ENCODE data around the gene MISP3.
A peak's percentile ranks its signal among the peaks of the same experiment; 100 is the strongest.

The MISP3 gene

DNA sequence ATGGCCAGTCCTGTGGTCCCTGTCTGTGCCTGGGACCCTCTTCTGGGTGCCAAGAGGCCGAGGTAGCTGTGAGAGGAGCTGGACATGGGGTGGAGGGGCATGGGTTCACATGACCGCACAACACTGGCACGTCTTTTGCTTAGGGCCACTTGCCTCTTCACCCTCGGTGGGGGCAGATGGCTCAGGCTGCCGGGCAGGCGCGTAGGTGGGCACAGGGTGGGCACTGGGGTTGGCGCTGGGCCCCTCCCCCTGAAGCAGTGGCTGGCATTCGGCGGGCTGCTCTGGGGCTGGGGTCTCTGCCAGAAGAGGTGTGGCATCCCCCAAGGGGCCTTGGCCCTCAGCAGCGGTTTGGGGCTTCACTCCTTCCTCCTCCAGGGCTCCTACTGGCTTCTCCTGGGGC, 19.1 kb upstream of the MISP3 start:
- no peak for DNase-seq (ENCODE audit: low read depth in 2 of 2)

DNA sequence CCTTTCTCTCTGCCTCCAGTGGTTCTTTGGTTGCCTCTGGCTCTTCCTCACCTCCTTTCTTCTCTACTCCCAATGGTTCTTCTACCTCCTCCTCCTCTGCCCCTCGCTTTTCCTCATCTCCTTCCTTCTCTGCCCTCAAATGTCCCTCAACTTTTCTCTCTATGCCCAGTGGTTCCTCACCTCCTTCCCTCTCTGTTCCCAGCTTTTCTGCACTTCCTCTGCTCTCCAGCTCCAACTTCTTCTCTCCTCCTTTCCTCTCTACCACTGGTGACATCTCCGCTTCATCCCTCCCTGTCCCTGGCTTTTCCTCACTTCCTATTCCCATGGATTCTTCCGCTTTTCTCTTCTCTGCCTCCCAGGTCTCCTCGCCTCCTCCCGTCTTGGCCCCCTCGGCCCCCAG, 18.5 kb upstream of the MISP3 start:
- no peak for DNase-seq (ENCODE audit: low read depth in 2 of 2)

DNA sequence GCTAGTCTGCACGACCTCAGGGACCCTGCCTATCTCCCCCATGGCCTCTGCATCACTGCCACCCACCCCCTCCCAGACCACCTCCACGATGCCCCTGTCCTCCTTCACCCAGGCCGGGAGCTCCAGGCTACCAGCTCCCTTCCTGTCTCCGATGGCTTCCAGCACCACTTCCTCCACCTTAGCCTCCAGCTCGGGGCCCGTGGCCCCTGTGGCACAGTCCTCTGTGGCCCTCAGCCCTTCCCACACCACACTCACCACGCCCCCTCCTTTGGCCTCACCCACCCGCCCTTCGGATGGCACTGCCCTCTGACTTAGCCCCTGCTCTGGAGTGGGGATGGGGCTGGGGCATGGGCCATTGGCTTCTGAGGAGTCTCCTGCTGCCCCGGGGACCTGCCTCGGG, 17.9 kb upstream of the MISP3 start:
- no peak for DNase-seq (ENCODE audit: low read depth in 2 of 2)

DNA sequence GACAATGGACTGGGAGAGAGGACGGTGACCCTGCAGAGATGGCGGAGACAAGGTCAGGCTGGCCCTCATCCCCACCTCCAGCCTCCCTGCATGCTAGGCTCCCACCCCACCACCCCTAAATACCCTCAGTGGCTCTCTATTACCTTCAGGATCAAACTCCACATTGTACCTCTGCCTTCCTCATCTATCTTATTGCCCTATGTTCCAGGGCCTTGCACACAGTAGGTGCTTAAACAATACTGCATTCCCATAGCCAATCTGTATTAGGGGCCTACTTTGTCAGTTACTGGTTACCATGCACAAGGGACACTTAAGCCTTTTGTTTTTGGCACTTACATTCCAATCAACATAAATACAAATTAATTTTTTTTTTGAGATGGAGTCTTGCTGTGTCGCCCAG, 17.2 kb upstream of the MISP3 start:
- DNase-seq (ENCODE audit: low read depth in 2 of 2): no peak

DNA sequence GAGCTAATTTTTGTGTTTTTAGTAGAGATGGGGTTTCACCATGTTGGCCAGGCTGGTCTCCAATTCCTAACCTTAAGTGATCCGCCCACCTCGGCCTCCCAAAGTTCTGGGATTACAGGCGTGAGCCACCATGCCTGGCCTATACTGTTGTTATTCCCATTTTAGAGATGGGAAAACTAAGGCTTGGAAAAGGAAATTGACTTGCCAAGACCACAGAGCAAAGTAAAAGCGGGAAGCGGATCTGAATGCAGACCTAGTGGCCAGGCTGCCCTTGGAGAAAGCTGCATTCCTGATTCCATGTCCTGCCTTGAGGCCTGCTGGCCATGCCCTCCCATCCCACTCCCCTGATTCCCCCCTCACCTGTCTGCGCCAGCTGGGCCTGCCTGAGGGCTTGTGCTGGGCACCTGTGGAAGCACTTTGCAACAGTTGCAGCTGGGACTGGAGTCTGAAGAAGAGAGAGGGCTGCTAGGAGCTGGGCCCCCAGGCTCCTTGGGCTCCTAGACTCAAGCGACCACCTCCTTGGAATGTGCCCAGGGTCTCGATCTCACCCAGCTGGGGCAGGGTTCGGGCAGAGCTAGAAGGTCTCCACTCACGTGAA, 16.4 kb upstream of the MISP3 start:
- DNase-seq (ENCODE audit: low read depth in 2 of 2): no peak

DNA sequence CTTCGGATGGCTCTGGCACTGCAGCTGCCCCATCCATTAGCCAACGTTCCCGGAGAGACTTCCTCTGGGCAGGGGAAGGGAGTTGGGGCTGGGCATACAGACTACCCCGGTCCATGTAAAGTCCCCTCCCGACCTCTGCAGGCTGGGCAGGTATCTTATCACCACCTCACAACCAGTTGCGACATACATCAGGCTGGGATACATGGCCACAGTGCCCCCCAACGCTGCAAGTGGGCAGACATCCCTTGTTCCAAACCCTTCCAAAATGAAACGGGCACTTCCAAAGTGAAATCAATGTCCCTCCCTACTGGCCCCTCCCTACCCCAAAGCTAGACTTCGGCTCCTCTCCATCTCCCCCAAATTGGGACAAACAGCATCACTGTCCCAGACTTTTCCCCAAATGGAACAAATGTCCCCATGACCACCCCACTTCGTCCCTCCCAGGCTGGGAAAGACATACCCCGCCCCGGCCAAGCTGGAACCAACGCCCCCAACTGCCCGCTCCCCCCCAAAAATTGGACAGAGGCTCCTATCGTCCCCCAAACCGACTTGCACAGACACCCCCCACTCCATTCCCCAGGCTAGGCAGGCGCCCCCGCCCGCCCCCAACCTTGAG, 15.7 kb upstream of the MISP3 start:
- DNase-seq (ENCODE audit: low read depth in 2 of 2): no peak

DNA sequence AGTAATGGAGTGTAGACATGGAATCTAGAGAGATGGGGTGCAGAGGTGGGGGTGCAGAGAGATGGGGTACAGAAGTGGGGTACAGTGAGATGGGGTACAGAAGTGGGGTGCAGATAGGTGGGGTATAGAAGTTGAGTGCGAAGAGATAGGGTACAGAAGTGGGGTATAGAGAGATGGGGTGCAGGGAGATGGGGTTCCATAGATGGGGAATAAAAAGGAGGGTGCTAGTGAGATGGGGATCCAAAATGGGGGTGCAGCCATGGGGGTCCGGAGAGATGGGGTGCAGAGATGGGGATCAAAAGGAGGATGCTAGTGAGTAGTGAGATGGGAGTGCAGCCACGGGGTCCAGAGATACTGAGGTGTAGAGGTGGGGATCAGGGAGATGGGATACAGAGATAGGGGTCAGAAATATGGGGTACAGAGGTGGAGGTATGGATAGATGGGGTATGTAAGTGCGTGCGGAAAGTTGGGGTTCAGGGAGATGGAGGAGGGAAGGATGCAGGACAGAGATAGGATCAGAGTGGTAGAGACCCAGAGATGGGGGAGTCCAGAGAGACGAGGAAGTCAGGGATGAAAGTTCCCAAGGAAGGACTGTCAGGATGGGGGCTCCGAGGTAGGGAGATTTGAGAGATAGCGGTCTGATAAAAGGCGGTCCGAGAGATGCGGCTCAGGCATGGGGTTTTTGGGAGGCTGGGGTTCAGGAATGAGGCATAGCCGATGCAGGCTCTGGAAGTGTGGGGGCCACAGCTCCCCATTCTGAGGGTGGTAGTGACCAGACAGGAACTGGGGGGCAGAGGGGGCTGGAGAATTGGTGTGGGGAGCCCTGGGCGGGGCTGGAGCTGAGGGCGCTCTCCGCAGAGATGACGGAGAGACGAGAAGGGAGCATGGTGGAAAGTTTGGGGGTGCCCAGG, 14.1 kb upstream of the MISP3 start:
- no peak for DNase-seq (ENCODE audit: low read depth in 2 of 2)

DNA sequence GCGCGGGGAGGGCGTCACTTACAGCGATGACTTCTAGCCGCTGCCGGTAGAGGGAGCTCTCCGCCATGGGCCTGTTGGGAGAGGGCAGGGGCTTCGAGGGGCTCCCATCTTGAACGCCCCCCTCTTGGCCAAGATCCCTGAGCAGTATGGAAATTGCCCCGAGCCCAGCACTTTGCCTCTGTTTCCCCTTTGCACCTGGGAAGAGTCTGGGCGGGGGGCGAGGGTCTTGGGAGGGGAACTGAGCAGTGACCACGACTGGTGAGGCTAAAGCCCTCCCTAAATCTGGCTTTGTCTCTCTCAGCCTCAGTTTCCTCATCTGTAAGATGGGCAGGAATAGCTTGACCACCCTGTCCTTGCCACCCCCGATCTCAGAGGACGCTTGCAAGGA, 13.5 kb upstream of the MISP3 start:
- DNase-seq (ENCODE audit: low read depth in 2 of 2): no peak

DNA sequence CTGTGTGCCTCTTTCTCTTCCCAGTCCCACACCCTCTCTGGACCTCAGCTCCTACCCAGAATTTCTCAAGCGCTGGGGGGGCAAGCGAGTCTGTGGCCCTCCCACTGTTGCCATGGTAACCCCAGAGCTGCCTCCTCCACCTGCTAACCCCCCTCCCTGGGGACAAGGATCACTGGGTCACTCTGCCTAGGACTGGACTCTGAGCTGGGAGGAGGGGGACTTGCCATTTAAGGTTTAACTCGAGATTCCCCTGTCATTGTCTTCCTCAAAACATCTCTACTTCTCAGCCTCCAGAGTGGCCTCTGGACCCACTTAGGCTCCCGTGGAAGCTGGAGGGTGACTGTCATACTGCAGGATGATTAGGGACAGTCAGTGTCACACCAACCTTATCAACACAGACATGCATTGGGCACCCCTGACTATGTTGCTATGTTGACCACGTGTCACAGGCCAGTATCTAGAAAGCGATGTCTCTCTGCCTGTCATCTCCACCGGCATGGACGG, 12.9 kb upstream of the MISP3 start:
- no peak for DNase-seq (ENCODE audit: low read depth in 2 of 2)

DNA sequence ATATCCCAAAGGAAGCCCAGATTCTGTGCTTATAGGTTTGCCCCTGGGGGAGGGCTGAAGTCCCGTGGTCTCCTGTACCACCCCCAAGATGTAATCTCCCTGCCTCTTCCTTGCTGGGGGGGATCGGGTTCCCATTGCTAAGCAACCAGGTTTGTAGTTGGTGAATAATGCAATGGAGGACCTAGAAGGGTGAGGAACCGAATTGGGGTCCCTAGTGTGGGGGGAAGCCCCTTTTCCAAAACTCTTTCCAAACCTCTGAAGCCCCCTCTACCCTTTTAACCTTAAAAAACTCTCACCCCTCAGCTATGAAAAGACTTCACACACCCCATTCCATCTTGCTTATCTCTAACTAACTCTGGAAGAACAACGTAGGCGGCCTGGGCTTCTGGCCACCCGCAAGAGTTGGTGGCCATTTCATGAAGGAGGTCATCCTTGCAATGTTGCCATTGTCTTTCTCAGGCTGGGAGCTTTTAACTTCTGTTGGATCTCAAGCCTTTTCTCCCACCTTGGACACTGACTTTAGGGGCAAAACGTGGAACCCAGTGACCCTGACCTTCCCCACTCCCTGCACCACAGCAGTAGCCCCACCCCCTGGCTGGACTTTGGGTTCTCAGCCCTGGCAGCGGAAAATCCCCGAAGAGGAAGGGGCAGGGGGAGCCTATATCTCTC, 11.4 kb upstream of the MISP3 start:
- DNase-seq (ENCODE audit: low read depth in 2 of 2): no peak

DNA sequence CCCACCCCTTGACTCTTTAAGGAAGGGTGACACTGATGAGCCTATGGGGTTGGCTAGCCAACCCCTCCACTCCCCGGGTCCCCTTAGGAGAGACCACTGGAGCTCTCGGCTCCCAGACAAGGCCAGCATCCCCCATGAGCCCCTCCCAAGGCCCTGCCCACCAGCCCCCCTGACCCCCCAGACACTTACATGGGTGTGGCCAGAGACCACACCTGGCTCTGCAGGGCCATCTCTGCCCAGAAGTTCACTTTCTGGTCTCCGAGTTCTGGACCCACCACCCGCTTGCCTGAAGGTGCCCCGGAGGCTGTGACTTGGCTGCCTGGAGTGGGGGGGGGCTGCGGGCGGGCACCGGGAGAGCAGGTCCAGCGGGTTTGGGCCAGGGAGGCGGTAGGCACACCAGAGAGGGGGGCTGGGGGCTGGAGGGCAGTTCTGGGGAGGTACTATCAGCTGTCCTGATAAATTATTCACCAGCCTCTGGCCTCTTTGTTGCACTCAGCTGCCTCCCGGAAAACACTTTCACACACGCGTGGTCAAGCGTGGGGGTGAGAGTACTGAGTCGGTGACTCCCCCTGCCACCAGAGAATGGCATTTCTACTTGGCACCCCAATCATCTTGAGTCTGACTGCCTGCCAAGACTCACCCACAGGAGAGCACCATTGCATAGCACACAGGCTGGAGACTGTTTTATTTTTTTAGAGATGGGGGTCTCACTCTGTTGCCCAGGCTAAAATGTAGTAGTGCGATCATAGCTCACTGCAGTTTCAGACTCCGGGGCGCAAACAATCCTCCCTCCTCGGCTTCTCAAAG, 10.6 kb upstream of the MISP3 start, which contains the start of gene PALM3:
Gene PALM3, minus strand, starts transcription at position 326 of the 807 bp plus-strand sequence. Its CDS starts 96 bp downstream, at position 230.
- no peak for DNase-seq (ENCODE audit: low read depth in 2 of 2)

DNA sequence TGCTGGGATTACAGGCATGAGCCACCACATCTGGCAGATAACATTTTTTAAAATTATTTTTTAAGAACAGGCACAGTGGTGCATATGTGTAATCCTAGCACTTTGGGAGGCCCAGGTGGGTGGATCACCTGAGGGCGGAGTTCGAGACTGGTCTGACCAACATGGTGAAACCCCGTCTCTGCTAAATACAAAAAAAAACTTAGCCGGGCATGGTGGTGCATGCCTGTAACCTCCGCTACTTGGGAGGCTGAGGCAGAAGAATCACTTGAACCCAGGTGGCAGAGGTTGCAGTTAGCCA, 10.1 kb upstream of the MISP3 start:
- DNase-seq (ENCODE audit: low read depth in 2 of 2): no peak

DNA sequence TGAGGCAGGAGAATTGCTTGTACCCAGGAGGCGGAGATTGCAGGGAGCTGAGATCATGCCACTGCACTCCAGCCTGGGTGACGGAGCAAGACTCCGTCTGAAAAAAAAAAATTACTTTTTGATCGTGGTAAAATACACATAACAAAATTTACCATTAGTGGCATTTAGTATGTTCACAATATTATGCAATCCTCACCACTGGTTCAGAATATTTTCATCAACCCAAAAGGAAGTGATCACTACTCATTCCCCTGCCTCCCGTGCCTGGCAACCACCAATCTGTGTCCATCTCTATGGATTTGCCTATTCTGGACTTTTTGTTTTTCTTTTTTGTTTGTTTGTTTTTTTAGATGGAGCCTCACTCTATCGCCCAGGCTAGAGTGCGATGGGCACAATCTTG, 9.5 kb upstream of the MISP3 start:
- no peak for DNase-seq (ENCODE audit: low read depth in 2 of 2)

DNA sequence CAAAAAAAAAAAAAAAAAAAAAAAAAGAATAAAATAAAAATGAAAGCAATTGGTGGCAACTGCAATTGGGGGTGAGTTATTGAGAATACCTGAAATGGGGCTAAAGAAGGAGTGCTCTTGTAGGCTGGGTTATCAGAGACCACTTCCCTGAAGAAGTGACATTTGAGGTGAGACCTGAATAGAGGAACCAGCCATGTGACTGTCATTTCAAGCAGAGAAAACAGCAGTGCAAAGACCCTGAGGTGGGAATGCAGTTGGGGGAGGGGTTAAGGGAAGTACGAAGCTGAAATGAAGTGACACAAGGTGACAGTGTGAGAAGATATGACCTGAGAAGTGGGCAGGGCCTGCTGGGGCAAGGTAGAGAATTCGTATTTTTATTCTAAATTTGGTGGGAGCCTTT, 6.5 kb upstream of the MISP3 start:
- no peak for DNase-seq (ENCODE audit: low read depth in 2 of 2)

DNA sequence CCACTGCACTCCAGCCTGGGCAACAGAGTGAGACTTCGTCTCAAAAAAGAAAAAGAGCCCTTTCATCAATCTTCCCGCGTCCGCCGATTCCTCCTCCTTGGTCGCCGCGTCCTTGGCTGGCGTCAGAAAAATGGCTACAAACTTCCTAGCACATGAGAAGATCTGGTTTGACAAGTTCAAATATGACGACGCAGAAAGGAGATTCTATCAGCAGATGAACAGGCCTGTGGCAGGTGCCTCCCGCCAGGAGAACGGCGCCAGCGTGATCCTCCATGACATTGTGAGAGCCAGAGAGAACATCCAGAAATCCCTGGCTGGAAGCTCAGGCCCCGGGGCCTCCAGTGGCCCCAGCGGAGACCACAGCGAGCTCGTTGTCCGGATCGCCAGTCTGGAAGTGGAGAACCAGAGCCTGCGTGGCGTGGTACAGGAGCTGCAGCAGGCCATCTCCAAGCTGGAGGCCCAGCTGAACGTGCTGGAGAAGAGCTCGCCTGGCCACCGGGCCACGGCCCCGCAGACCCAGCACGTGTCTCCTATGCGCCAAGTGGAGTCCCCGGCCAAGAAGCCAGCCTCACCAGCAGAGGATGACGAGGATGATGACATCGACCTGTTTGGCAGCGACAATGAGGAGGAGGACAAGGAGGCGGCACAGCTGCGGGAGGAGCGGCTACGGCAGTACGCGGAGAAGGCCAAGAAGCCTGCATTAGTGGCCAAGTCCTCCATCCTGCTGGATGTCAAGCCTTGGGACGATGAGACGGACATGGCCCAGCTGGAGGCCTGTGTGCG, 2.1 kb upstream of the MISP3 start:
- DNase-seq (ENCODE audit: low read depth in 2 of 2): no peak

DNA sequence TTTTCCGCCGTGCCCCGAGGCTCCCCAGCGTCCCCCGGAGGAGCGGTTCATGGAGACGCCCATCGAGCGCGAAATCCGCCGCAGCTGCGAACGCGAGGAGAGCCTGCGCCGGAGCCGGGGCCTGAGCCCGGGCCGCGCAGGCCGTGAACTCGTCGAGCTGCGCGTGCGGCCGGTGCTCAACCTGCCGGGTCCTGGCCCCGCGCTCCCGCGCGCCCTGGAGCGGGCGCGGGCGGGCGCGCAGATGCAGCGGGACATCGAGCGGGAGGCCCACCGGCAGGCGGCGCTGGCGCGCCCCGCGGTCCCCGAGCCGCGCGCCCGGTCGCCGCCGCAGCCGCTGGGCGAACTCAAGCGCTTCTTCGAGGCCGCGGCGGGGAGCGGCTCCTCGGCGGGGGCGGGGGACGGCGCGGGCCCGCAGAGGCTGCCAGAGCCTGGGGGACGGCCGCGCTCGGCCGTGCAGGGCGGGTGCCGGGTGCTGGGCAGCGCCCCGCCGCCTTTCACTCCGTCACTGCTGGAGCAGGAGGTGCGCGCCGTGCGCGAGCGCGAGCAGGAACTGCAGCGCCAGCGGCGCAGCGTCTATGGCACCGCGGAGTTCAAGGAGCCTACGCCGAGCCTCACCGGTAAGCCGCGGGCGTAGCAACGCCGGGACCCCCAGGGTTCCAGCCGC, 807 bp downstream of the MISP3 start:
- DNase-seq (ENCODE audit: low read depth in 2 of 2): peak; percentile 44 to 63

DNA sequence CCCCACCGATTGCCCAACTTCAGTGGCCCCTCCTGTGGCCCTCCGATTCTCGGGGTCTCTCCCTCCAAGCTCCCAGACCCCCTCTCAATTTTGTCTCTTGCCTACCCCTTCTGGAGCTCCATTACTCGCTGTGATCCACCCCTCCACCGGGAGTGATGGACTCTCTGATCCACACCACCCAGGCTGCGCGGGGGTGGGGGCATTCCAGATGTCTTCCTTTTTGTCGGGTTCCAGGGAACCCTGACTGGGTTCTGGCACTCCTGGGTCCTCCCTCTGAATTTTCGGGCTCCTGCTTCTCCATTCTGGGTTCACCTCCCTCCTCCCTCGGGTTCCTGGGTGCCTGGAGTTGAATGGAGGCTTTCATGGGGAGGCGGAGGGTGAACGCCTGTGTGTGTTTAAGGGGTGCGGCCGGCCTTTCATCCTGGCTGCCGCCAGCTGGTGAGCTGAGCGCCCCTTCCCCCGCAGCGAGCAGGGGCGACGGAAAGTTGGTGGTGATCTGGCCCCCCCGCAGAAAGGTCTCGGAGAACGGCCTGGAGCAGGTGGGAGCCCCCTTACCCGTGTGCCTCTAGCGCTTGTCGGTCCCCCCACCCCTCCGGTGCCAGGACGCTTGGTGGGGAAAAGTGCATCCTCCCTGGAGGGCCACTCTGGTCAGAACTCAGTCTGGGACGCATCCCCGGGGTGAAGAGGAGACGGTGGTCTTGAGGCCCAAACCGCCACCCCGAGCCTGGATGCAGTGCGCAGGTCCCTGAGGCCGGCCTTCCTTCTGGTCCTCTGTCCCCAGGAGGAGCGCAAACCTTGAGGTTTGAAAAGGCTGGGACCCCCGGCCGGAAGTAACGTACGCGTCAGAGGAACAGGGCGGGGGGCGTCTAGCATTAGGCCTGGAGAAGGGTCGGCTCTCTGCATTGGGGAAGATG, 1.6 kb downstream of the MISP3 start:
- DNase-seq (ENCODE audit: low read depth in 2 of 2): peak in 1 of 2 experiments; percentile 39

DNA sequence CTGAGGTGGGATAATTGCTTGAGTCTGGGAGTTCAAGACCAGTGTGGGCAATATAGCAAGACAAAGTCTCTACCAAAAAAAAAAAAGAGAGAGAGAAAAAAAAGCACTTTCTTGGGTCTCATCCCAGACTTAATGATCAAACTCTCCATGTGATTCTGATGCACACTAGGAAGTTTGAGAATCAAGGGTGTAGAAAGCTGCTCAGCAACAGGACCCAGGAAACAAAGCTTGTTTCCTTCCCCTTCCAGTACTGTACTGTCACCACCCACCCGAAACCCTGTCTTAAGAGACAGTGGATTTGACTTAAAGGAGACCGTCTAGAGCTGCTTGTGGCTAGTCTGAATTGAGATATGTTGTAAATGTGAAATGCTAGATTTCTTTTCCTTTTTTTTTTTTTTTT, 5.8 kb downstream of the MISP3 start:
- no peak for DNase-seq (ENCODE audit: low read depth in 2 of 2)

All from stimulated activated CD4-positive, alpha-beta T cell treated with anti-CD3 and anti-CD28 coated beads, Interleukin-12 subunit alpha, Interleukin-12 subunit beta, amount 100 ng/mL, for 24 hours (primary cell).